Daoy (cell line): ENCODE measurements around the gene SEC16A. TPM values are rescaled to one million over a fixed set of nuclear protein-coding genes. Genes with fewer than 3 reads are reported as not detected.
A peak's percentile ranks its signal among the peaks of the same experiment; 100 is the strongest.
"Not testable (repeated sequence)": the region's sequence is repeated elsewhere in the genome, so short reads cannot be mapped to it uniquely, and the experiment has no call there.

Experiments used
- DNase-seq: peaks from one replicate; pipeline ENCODE4 v3.0.0-alpha.2; 2015; ENCODE audit warnings: low read depth
- total RNA-seq: library from RNA; depleted of rRNA; stranded (reverse); fragments of >200 nt; shearing (Covaris generic); gene quantifications from 2 replicates; pipeline ENCODE4 v1.2.3, GENCODE V29; 2014

SEC16A gene
- total RNA-seq, 1 experiment from 2014 or later = 25.4 TPM

DNA sequence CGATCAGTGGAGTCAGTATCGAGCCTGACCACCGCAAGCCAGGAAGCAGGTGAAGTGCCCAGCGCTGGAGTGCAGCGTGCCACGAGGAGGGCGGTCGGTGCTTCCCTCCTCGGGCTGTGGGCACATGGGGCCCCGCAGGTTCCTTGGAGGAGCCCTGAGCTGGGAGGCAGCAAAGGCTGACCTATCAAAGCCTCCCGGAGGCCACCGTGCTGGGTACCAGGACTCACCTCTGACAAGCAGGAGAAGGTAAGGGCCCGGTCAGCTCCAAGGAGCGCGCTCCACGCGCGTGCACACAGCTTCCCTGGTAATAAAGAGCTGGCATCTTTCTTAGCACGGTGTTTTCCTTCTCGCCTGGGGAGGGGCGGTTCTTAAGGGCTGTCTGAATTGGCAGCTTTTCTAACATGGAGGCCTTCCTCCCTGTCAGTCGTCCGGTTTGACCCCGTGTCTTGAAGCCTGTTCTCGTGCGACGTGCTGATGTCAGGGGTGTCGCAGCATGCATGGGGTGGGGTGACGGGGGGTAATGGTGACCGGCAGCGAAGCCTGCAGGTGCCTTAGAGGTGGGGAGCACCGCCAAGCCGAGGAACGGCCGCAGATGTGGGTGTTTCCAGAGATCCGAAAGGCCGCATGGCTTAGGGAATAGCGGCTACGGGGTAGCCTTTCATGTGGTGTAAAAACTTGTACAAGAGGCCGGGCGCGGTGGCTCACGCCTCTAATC, 59.3 kb downstream of the SEC16A start:
- DNase-seq = no peak

DNA sequence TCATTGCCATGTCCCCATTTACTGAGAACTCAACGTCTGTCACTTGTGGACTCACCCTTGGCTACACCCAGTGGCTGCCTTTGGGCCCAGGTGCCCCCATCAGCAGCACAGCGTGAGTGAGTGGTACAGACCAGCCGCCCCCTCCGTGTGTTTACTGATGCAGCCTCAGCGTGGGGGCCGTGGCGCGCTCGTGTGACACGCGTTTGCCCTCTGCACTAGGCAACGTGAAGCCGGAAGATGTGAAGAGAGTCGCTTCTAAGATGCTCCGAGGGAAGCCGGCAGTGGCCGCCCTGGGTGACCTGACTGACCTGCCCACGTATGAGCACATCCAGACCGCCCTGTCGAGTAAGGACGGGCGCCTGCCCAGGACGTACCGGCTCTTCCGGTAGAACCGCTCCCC, 60.0 kb downstream of the SEC16A start:
- DNase-seq = no peak

GRCh38 chr9:136421791-136422190, 61.0 kb downstream of the SEC16A start:
- DNase-seq = no peak

DNA sequence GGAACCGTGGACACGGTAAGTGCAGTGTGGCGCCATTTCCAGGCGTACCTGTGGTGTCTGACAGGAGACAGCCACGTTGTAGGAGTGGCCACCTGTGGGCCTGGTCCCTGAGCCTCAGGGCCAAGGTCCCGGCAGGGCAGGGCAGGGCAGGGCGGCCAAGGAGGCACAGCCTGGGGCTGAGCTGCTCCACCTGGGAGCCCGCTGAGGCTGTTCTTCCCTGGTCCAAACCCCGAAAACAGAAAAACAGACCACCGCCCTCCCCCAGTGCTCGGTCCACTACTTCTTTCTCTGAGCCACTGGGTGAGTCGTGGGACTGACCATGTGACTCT, 63.8 kb downstream of the SEC16A start:
- no peak for DNase-seq

GRCh38 chr9:136418182-136419091, 64.4 kb downstream of the SEC16A start:
- no peak for DNase-seq

GRCh38 chr9:136416914-136417313, 65.9 kb downstream of the SEC16A start:
- DNase-seq = no peak

DNA sequence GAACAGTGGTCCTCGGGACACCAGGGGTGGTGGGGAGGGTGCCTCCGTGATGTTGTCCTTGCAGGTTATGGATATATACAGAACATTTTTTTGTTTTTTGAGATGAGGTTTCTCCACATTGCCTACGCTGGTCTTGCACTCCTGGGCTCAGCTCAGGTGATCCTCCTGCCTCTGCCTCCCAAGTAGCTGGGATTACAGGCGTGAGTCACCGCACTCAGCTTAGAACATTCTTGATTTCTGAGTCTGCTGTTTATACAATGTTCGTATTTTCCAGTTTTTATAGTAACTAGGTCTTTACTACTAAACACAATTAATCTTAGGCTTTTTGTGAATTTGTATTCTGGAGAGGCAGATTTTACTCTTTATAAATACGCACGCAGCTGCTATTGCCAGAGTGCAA, 66.4 kb downstream of the SEC16A start:
- DNase-seq = no peak

- no peak for DNase-seq
Observed at GRCh38 chr9:136412962-136413361, 69.9 kb downstream of the SEC16A start.

- no peak for DNase-seq
Observed at GRCh38 chr9:136411378-136411777, 71.5 kb downstream of the SEC16A start.

DNA sequence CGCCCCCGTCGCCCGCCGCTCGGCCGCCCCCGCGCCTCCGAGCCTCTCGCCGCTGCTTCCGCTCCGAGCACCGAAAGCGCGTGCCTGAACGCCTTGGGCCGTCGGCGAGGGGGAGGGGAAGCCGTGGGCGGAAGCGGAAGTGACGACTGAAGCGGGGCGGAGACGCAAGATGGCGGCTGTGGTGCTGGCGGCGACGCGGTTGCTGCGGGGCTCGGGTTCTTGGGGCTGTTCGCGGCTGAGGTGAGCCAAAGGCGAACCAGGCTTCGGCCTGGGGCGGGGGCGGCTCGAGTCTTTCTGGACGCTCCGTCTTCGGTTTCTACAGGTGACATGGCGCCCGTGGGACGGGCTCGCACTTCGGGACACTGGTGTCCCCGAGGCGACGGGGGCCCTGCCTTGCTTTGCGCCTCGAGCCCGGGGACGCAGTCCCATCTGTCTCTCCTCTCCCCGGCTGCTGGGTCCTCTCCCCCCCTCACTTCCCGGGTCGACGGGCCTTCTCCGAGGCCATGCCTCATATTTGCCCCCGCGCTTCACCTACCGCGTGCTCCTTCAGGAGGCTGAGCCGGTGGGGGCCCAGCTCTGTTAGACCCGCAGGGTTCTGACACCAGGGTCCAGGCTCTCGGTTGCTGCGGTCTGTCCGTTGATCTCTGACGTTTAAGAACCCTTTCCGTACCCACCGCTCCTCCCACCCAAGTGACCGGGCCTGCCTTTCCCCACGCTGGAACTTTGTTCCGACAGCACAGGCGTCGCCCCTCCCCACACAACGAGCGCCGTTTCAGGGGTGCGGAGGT, 72.1 kb downstream of the SEC16A start, which contains the start of the genes ENTR1 and PMPCA:
ENTR1 (minus strand) TSS at position 115 of the 788 bp plus-strand sequence. CDS start 217 bp downstream, outside the sequence.
PMPCA (plus strand) TSS at position 159 of the 788 bp plus-strand sequence; CDS start at position 170, 11 bp downstream.
- DNase-seq = peak; percentile 98

DNA sequence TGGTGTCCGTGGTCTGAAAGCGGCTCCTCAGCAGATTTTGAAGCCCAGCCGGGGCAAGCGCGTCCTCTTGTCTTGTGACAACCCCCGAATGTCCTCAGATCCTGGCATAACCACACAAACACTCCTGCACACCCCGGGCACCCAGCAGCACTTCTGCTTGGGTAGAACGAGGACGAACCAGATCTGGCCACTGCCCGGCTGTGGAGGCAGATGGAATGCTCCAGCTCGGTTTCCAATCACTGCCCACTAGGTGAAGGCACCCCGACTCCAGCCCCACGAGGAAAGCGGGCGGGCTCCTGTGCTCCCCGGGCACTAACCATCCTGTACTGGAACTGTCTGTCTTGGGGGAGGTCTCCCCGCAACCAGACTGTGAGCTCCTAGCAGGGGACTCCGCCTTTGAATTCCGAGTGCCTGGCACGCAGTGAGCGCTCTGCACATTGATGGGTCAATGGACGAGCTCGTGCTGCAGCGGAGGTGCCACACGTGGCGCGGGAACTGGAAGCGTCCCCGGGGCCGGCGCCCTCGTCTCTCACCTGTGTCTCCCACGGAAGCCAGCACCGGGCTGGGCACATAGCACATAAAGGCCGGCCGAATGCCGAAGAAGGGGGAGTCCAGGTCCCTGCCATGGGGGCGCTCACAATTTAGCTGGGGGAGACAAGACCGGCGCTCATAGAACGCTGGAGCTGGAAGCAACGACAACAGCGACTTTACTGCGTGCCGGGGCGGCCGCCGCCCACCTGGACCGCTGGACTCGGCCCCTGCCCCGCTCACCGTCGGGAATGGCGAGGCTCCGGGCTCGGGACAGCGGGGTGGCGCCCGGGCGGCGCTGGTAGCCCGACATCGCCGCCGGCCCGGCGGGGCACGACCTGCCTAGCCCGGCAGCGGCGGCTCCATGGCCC, 73.0 kb downstream of the SEC16A start:
- peak; percentile 65 for DNase-seq

- DNase-seq = no peak
Observed at GRCh38 chr9:136407911-136408310, 74.9 kb downstream of the SEC16A start.

DNA sequence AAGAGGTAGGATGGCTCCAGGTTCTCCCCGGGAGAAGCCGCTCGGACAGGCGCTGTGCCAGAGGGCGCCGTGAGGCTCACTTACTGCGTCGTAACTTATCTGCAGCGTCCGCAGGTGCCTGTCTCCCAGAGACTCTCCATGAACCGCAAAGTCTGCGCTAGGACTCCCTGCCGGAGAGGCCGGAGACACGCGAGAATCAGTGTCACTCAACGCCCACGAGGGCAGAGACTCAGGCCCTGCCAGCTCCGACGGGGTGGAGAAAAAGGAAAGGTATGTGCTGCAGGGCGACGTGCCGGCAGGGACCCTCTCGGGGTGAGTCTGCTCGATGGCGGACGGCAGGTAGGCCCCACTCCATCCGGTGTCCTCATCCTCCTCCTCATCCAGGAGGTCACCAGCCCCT, 75.8 kb downstream of the SEC16A start:
- not testable (repeated sequence) for DNase-seq

DNA sequence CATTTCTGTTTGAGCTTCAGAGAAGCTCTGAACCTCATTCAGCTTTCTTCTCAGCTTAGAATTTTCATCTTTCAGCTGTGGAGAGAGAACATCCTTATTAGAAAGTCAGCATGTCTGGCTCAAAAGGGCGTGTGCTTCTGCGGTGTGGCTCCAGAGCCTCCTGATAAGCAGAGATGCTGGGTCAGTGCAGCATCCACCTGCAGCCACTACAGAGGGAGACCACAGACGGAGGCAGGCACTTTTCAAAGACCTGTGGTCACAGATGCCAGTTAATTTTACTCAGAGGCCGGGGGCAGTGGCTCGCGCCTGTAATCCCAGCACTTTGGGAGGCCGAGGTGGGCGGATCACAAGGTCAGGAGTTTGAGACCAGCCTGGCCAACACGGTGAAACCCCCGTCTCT, 76.9 kb downstream of the SEC16A start:
- not testable (repeated sequence) for DNase-seq

GRCh38 chr9:136405481-136405880, 77.4 kb downstream of the SEC16A start:
- no peak for DNase-seq

- DNase-seq = no peak
Observed at GRCh38 chr9:136404801-136405136, 78.1 kb downstream of the SEC16A start.

GRCh38 chr9:136403915-136404800, 78.7 kb downstream of the SEC16A start:
- DNase-seq = no peak

- no peak for DNase-seq
Observed at GRCh38 chr9:136403538-136403914, 79.3 kb downstream of the SEC16A start.

DNA sequence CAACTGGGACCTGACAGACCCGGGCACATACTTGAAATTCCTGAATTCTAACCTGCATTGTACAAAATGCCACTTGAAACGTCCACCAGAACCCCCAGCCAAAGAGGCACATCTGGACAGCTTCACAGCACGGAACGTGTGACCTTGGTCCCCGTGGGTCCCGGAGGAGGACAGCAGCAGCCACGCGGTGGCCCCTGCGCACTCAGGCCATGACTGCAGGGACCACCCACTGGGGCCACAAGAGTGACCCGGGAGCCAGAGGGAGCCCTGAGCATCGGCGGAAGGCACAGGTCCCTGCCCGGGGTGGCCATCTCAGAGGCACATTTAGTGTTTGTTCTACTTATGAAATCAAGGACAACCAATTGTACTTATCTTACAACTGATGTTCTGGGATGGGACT, 80.8 kb downstream of the SEC16A start:
- no peak for DNase-seq
